ENCODE measurements around the gene DUSP22. TPM values are rescaled to one million over a fixed set of nuclear protein-coding genes. Genes with fewer than 3 reads are reported as not detected.

Gene DUSP22
- total and polyA plus RNA-seq, 2 donors: 17.9 to 54.2 TPM

DNA sequence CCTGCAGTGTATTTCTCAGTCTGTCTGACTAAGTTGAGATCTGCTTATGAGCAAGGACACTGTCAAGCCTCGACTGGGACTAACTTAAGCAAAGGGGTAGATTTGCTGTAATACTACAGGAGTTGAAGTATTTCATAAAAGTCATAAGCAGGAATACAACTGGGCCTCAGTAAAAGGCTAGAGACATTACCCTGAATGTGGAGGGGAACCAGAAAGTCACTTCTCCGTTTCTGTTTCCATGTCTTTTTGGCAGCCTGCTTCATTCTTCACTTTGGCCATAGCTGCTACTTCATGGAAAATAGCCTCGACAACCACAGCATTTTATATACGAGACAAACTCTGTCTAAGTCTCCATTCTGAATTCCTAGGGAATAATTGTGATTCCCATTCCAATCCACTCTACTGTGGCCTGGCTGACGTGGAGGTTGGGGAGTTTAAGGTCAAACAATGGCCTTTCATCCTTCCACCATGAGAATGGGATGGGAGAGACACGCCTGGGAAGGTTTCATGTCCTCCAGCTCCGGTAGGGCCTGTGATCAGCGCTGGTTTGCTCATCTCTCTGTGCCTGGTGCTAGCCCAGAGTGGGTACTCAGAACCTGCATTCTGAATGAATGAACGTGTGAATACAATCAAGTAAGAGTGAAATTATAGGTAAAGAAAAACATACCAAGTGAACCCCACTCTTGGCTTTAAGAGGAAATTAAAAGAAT is 37.1 kb upstream of the DUSP22 start:
- H3K36me3 ChIP-seq (ENCODE audit: control insufficient read depth in 2 of 2, insufficient read depth in 2 of 2, low read length in 1 of 2): no peaks in the 10 kb centered on the region
- H3K27me3 ChIP-seq (ENCODE audit: control insufficient read depth in 2 of 2, insufficient read depth in 1 of 2, low read length in 1 of 2): no peaks in the 10 kb centered on the region
- no peak overlapping the region for H3K27ac ChIP-seq (ENCODE audit: low read depth in 1 of 2, low read length in 1 of 2)
- DNase-seq (ENCODE audit: low read depth in 6 of 9, low spot score in 9 of 9): no peak
- no peak overlapping the region for H3K4me3 ChIP-seq (ENCODE audit: low read length in 2 of 2)
- peaks cover 0 to 6% of the 10 kb centered on the region in 2 donors for H3K9me3 ChIP-seq (ENCODE audit: control insufficient read depth in 2 of 2, insufficient read depth in 1 of 2, low read length in 1 of 2)
- peaks cover 9 to 13% of the 10 kb centered on the region in 2 donors for H3K4me1 ChIP-seq (ENCODE audit: control insufficient read depth in 2 of 2, insufficient read depth in 2 of 2, low read length in 2 of 2)
- WGBS: 96% methylated on average over 9 of the region's 9 CpGs

DNA sequence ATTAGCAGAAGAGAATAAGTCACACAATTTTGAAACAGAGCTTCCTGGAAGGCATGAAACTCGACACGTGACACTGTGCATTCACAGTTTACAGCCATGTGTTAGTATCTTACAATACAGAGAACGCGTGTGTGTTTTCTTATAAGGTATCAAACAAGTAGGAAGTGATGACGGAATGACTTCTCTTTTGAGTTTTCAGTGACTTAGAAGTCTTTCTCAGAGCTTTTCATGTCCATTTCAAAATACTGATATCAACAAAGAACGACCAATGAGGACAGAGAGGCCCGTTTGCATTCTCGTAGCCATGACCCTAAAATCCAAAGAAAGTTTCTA is 36.6 kb upstream of the DUSP22 start:
- no peak for DNase-seq (ENCODE audit: low read depth in 6 of 9, low spot score in 9 of 9)
- H3K27me3 ChIP-seq (ENCODE audit: control insufficient read depth in 2 of 2, insufficient read depth in 1 of 2, low read length in 1 of 2): no peaks in the 10 kb centered on the region
- WGBS: 92% methylated on average over 8 of the region's 8 CpGs
- H3K4me1 ChIP-seq (ENCODE audit: control insufficient read depth in 2 of 2, insufficient read depth in 2 of 2, low read length in 2 of 2): peaks cover 9 to 13% of the 10 kb centered on the region in 2 donors
- no peaks in the 10 kb centered on the region for H3K36me3 ChIP-seq (ENCODE audit: control insufficient read depth in 2 of 2, insufficient read depth in 2 of 2, low read length in 1 of 2)
- H3K27ac ChIP-seq (ENCODE audit: low read depth in 1 of 2, low read length in 1 of 2): no peak overlapping the region
- H3K9me3 ChIP-seq (ENCODE audit: control insufficient read depth in 2 of 2, insufficient read depth in 1 of 2, low read length in 1 of 2): peaks cover 0 to 6% of the 10 kb centered on the region in 2 donors
- no peak overlapping the region for H3K4me3 ChIP-seq (ENCODE audit: low read length in 2 of 2)

DNA sequence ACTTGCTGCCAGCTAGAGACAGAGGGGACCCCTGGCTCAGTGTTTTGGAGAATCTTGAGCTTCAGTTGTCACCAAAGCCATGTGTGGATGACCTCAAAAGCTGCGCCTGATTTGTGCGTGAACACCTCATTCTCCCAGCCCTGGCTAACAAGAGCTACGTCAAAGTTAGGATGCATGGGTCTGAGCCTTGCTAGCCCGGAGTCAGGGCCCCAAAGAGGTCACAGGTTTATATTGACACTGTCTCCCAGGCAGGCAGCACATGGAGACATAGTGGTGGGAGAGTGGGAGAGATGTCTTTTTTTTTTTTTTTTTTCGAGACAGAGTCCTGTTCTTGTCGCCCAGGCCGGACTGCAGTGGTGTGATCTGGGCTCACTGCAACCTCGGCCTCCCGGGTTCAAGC is 36.1 kb upstream of the DUSP22 start:
- peaks cover 9 to 13% of the 10 kb centered on the region in 2 donors for H3K4me1 ChIP-seq (ENCODE audit: control insufficient read depth in 2 of 2, insufficient read depth in 2 of 2, low read length in 2 of 2)
- WGBS: 97% methylated on average over 9 of the region's 9 CpGs
- no peak for DNase-seq (ENCODE audit: low read depth in 6 of 9, low spot score in 9 of 9)

DNA sequence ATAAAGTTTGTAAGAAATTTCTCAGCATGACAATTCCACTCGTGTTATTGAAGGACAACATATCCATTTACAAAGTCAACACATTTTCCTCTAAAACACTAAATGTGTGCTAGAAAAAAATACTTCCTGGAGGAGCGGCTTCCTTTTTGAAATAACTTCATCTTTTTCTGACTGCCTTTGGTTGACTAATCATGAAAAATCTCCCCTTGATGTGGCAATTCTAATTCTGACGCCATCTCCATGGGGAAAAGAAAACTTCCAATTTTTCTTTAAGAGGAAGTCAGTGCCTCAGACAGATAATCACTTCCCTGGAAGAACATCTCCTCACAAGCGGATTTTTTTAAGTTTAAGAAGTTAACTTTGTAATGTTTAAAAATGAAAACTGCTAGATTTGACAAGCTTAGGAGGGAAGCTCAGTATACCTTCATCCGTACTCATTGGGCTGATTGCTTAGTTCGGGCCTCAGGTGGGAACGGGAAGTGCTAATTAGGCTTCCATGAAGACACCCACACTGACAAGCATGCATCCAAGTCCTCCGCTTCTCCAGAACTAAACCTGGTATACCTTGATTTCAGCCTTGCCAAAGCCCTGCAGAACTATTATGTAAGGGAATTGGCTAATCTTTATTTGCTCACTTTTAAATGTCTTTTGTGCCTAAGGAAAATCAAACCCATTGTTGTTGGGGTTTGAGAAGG is 35.1 kb upstream of the DUSP22 start:
- Histone ChIP-seq H3K4me1 (ENCODE audit: control insufficient read depth in 2 of 2, insufficient read depth in 2 of 2, low read length in 2 of 2) (peaks cover 9 to 13% of the 10 kb centered on the region in 2 donors), H3K4me3 (ENCODE audit: low read length in 2 of 2) (no peak overlapping the region), H3K36me3 (ENCODE audit: control insufficient read depth in 2 of 2, insufficient read depth in 2 of 2, low read length in 1 of 2) (no peaks in the 10 kb centered on the region), H3K27me3 (ENCODE audit: control insufficient read depth in 2 of 2, insufficient read depth in 1 of 2, low read length in 1 of 2) (no peaks in the 10 kb centered on the region), H3K9me3 (ENCODE audit: control insufficient read depth in 2 of 2, insufficient read depth in 1 of 2, low read length in 1 of 2) (peaks cover 0 to 6% of the 10 kb centered on the region in 2 donors), H3K27ac (ENCODE audit: low read depth in 1 of 2, low read length in 1 of 2) (peak overlapping the region in 1 of 2 donors; percentile 33)
- WGBS: 44% methylated on average over 8 of the region's 8 CpGs
- peak in 1 of 9 donors; percentile 41 for DNase-seq (ENCODE audit: low read depth in 6 of 9, low spot score in 9 of 9)

More for the DNA sequence above, 36.1 kb upstream of the DUSP22 start:
- H3K36me3 ChIP-seq (ENCODE audit: control insufficient read depth in 2 of 2, insufficient read depth in 2 of 2, low read length in 1 of 2): no peaks in the 10 kb centered on the region
- H3K27ac ChIP-seq (ENCODE audit: low read depth in 1 of 2, low read length in 1 of 2): no peak overlapping the region
- no peak overlapping the region for H3K4me3 ChIP-seq (ENCODE audit: low read length in 2 of 2)
- peaks cover 0 to 6% of the 10 kb centered on the region in 2 donors for H3K9me3 ChIP-seq (ENCODE audit: control insufficient read depth in 2 of 2, insufficient read depth in 1 of 2, low read length in 1 of 2)
- H3K27me3 ChIP-seq (ENCODE audit: control insufficient read depth in 2 of 2, insufficient read depth in 1 of 2, low read length in 1 of 2): no peaks in the 10 kb centered on the region

DNA sequence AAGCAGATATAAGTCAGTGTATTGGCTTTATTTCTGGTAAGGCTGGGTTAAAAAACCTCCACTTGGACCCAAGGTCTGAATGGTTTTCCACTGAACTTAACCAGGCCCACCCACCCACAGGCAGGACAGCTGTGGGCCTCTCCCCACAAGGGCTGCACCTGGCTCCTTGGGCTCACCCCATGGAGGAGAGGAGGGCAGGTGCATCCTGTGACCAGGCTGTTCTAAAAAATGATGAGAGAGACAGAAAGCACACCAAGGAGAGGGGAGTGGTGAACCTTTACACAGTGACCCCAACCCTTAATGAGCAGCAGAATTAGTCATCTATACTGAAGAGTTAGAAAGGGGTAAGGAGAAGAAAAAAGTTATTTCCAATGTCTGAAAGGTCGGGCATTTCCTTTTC is 34.5 kb upstream of the DUSP22 start:
- Histone ChIP-seq H3K27ac (ENCODE audit: low read depth in 1 of 2, low read length in 1 of 2) (peak overlapping the region in 1 of 2 donors; percentile 33), H3K27me3 (ENCODE audit: control insufficient read depth in 2 of 2, insufficient read depth in 1 of 2, low read length in 1 of 2) (no peaks in the 10 kb centered on the region), H3K4me1 (ENCODE audit: control insufficient read depth in 2 of 2, insufficient read depth in 2 of 2, low read length in 2 of 2) (peaks cover 9 to 13% of the 10 kb centered on the region in 2 donors), H3K4me3 (ENCODE audit: low read length in 2 of 2) (no peak overlapping the region), H3K9me3 (ENCODE audit: control insufficient read depth in 2 of 2, insufficient read depth in 1 of 2, low read length in 1 of 2) (peaks cover 0 to 6% of the 10 kb centered on the region in 2 donors), H3K36me3 (ENCODE audit: control insufficient read depth in 2 of 2, insufficient read depth in 2 of 2, low read length in 1 of 2) (no peaks in the 10 kb centered on the region)
- 54% methylated on average over 1 of the region's 1 CpG for WGBS
- DNase-seq (ENCODE audit: low read depth in 6 of 9, low spot score in 9 of 9): peak in 3 of 9 donors; percentile 27 to 59 (median 45)

DNA sequence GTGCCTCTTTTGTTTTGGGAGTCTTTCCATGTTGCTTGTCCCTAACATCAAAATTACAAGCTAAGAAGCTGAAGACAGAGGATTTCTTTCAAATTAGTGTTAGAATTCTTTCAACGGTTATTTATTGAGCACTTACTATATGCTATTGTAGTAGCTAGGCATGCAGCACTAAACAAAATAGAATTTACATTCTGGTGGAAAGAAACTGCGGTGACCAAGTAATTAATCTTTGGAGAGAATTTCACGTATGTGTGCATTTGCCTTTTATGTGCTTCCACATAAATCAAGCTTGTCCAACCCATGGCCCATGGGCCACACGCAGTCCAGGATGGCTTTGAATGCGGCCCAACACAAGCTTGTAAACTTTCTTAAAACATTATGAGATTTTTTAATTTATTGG is 33.0 kb upstream of the DUSP22 start:
- no peak overlapping the region for H3K27ac ChIP-seq (ENCODE audit: low read depth in 1 of 2, low read length in 1 of 2)
- WGBS: 96% methylated on average over 5 of the region's 5 CpGs

DNA sequence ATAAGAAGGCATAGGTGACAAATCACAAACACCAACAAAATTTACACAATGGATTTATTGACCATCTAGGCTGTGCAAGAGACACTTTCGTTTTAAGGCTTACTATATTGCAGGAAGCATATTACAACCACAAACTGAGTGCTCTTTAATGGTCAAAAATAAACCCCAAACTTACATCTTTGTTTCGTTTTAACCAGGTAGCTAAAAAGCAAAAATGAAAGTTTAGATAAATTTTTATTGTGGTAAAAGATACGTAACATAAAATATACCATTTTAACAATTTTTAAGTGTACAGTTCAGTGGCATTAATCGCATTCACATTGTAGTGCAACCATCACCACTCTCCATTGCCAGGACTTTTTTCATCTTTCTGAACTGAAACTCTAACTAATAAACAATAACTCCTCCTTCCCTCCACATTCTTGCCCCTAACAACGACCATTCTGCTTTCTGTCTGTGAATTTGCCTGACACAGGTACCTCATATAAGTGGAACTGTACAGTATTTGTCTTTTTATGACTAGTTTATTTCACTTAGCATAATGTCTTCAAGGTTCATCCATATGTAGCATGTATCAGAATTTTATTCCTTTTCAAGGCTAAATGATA is 32.3 kb upstream of the DUSP22 start:
- no peak overlapping the region for H3K27ac ChIP-seq (ENCODE audit: low read depth in 1 of 2, low read length in 1 of 2)
- WGBS: 17% methylated on average over 5 of the region's 5 CpGs
- H3K9me3 ChIP-seq (ENCODE audit: control insufficient read depth in 2 of 2, insufficient read depth in 1 of 2, low read length in 1 of 2): peaks cover 0 to 6% of the 10 kb centered on the region in 2 donors
- H3K4me3 ChIP-seq (ENCODE audit: low read length in 2 of 2): no peak overlapping the region
- no peaks in the 10 kb centered on the region for H3K27me3 ChIP-seq (ENCODE audit: control insufficient read depth in 2 of 2, insufficient read depth in 1 of 2, low read length in 1 of 2)
- DNase-seq (ENCODE audit: low read depth in 6 of 9, low spot score in 9 of 9): no peak
- H3K4me1 ChIP-seq (ENCODE audit: control insufficient read depth in 2 of 2, insufficient read depth in 2 of 2, low read length in 2 of 2): peaks cover 9 to 13% of the 10 kb centered on the region in 2 donors
- no peaks in the 10 kb centered on the region for H3K36me3 ChIP-seq (ENCODE audit: control insufficient read depth in 2 of 2, insufficient read depth in 2 of 2, low read length in 1 of 2)

More for the DNA sequence above, 33.0 kb upstream of the DUSP22 start:
- Histone ChIP-seq H3K27me3 (ENCODE audit: control insufficient read depth in 2 of 2, insufficient read depth in 1 of 2, low read length in 1 of 2) (no peaks in the 10 kb centered on the region), H3K4me3 (ENCODE audit: low read length in 2 of 2) (no peak overlapping the region), H3K36me3 (ENCODE audit: control insufficient read depth in 2 of 2, insufficient read depth in 2 of 2, low read length in 1 of 2) (no peaks in the 10 kb centered on the region), H3K4me1 (ENCODE audit: control insufficient read depth in 2 of 2, insufficient read depth in 2 of 2, low read length in 2 of 2) (peaks cover 9 to 13% of the 10 kb centered on the region in 2 donors), H3K9me3 (ENCODE audit: control insufficient read depth in 2 of 2, insufficient read depth in 1 of 2, low read length in 1 of 2) (peaks cover 0 to 6% of the 10 kb centered on the region in 2 donors)
- no peak for DNase-seq (ENCODE audit: low read depth in 6 of 9, low spot score in 9 of 9)

DNA sequence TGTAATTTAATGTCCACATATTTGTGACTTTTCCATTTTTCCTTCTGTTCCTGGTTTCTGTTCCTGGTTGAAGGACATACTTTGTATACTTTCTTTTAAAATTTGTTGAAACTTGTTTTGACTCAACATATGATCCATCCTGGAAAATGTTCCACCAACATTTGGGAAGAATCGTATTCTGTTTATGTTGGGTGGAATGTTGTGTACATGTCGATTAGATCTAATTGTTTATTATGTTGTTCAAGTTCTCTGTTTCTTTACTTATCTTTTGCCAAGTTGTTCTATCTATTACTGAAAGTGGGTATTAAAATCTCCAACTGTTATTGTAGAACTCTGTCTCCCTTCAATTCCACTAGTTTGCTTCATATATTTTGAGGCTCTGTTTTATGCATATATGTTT is 27.7 kb upstream of the DUSP22 start:
- DNase-seq (ENCODE audit: low read depth in 6 of 9, low spot score in 9 of 9): no peak
- 95% methylated on average over 2 of the region's 2 CpGs for WGBS
- Histone ChIP-seq H3K9me3 (ENCODE audit: control insufficient read depth in 2 of 2, insufficient read depth in 1 of 2, low read length in 1 of 2) (no peaks in the 10 kb centered on the region), H3K4me1 (ENCODE audit: control insufficient read depth in 2 of 2, insufficient read depth in 2 of 2, low read length in 2 of 2) (no peaks in the 10 kb centered on the region), H3K4me3 (ENCODE audit: low read length in 2 of 2) (no peak overlapping the region), H3K27ac (ENCODE audit: low read depth in 1 of 2, low read length in 1 of 2) (no peak overlapping the region), H3K27me3 (ENCODE audit: control insufficient read depth in 2 of 2, insufficient read depth in 1 of 2, low read length in 1 of 2) (no peaks in the 10 kb centered on the region), H3K36me3 (ENCODE audit: control insufficient read depth in 2 of 2, insufficient read depth in 2 of 2, low read length in 1 of 2) (no peaks in the 10 kb centered on the region)

DNA sequence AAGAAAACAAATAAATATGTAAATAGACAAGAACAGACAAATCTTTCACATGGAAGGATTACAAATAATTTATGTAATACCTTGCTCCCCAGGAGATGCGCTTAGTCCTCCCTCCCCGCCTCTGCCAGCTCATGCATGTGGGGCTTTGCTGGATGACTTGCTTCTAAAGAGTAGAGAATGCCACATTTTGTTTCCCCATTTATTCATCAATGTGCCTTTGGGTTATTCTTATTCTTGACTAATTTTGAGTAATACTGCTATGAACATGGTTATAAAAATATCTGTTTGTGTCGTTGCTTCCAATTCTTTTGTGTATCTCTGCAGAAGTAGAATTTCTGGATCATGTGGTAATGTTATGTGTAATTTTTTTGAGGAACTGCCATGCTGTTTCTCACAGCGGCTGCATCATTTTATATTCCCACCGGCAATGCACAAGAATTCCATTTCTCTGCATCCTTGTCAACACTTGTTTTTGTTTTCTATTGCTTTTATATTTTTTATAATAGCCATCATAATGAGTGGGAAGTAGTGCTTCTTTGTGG is 23.8 kb upstream of the DUSP22 start:
- Histone ChIP-seq H3K9me3 (ENCODE audit: control insufficient read depth in 2 of 2, insufficient read depth in 1 of 2, low read length in 1 of 2) (no peaks in the 10 kb centered on the region), H3K27ac (ENCODE audit: low read depth in 1 of 2, low read length in 1 of 2) (no peak overlapping the region), H3K4me1 (ENCODE audit: control insufficient read depth in 2 of 2, insufficient read depth in 2 of 2, low read length in 2 of 2) (no peaks in the 10 kb centered on the region), H3K27me3 (ENCODE audit: control insufficient read depth in 2 of 2, insufficient read depth in 1 of 2, low read length in 1 of 2) (no peaks in the 10 kb centered on the region), H3K36me3 (ENCODE audit: control insufficient read depth in 2 of 2, insufficient read depth in 2 of 2, low read length in 1 of 2) (no peaks in the 10 kb centered on the region), H3K4me3 (ENCODE audit: low read length in 2 of 2) (no peak overlapping the region)
- WGBS: 97% methylated on average over 5 of the region's 5 CpGs
- no peak for DNase-seq (ENCODE audit: low read depth in 6 of 9, low spot score in 9 of 9)
